IMR-90 (cell line): Measurements from ENCODE around the gene TATDN2. TPM values are rescaled to one million over a fixed set of nuclear protein-coding genes. Genes with fewer than 3 reads are reported as not detected.

Experiments used
- ATAC-seq: fragments of 200-7000 bp; cut with Tn5 transposase; 2 replicates; pipeline ENCODE4 v1.9.1; 2020; ENCODE audit warnings: low read depth, mild to moderate bottlenecking, moderate library complexity
- BruUV-seq: library from RNA; stranded (reverse); fragments of 400-500 nt; replicated peaks from 2 replicates; lab custom pipeline; 2021; lab: Mats Ljungman, UMichigan
- CTCF ChIA-PET: fragments of 300-600 bp; formaldehyde crosslinking; extraction: SDS; loops from one replicate; lab custom pipeline; 2021; ENCODE audit warnings: antibody characterized with exemption; lab: Yijun Ruan, JAX
- POLR2A ChIA-PET: fragments of 300-600 bp; sonication (Branson Sonifier 250); formaldehyde crosslinking; loops from one replicate; lab custom pipeline; 2022; ENCODE audit warnings: antibody characterized with exemption; ENCODE audit not compliant: unreplicated experiment; lab: Charles Lee
- DNase-seq: peaks from one replicate; pipeline ENCODE4 v3.0.0; 2013
- H2AFZ ChIP-seq: replicated peaks from 2 replicates; pipeline ENCODE3; 2013; ENCODE audit warnings: low read length, mild to moderate bottlenecking; ENCODE audit not compliant: poor library complexity
- H2AK5ac ChIP-seq: 2 replicates; pipeline ENCODE4 v1.6.1; 2013; ENCODE audit warnings: low read depth, low read length, inconsistent platforms
- H2AK9ac ChIP-seq: replicated peaks from 2 replicates; pipeline ENCODE3; 2013; ENCODE audit warnings: mild to moderate bottlenecking, low read depth, low read length, moderate library complexity; ENCODE audit not compliant: poor library complexity
- H2BK120ac ChIP-seq: 2 replicates; pipeline ENCODE4 v1.6.1; 2013; ENCODE audit warnings: low read depth, low read length, inconsistent platforms
- H2BK15ac ChIP-seq: 3 replicates; pipeline ENCODE4 v1.6.1; 2013; ENCODE audit warnings: low read depth, low read length, inconsistent platforms
- H2BK20ac ChIP-seq: 2 replicates; pipeline ENCODE4 v1.6.1; 2013; ENCODE audit warnings: low read depth, mild to moderate bottlenecking, inconsistent platforms, low read length, moderate library complexity
- H2BK5ac ChIP-seq: 2 replicates; pipeline ENCODE4 v1.6.1; 2013; ENCODE audit warnings: mild to moderate bottlenecking, low read depth, low read length, inconsistent platforms; ENCODE audit not compliant: poor library complexity, severe bottlenecking
- H3K14ac ChIP-seq: replicated peaks from 2 replicates; pipeline ENCODE4 v1.6.1; 2013; ENCODE audit warnings: low read depth, low read length, inconsistent platforms
- H3K18ac ChIP-seq: 2 replicates; pipeline ENCODE4 v1.6.1; 2013; ENCODE audit warnings: low read depth, low read length, control low read depth
- H3K23ac ChIP-seq: 2 replicates; pipeline ENCODE4 v1.6.1; 2013; ENCODE audit warnings: low read depth, low read length, inconsistent platforms
- H3K27ac ChIP-seq: 2 replicates; pipeline ENCODE4 v1.5.1; 2013; ENCODE audit warnings: mild to moderate bottlenecking, control low read depth, low read length; ENCODE audit not compliant: insufficient read depth
- H3K27me3 ChIP-seq: 2 replicates; pipeline ENCODE4 v1.6.1; 2013; ENCODE audit warnings: low read length; ENCODE audit not compliant: control insufficient read depth, insufficient read depth
- H3K36me3 ChIP-seq: 2 replicates; pipeline ENCODE4 v1.6.1; 2013; ENCODE audit warnings: low read length, mixed read lengths; ENCODE audit not compliant: control insufficient read depth, insufficient read depth
- H3K4ac ChIP-seq: 2 replicates; pipeline ENCODE4 v1.6.1; 2013; ENCODE audit warnings: low read depth, low read length, inconsistent platforms
- H3K4me1 ChIP-seq: 2 replicates; pipeline ENCODE4 v1.6.1; 2013; ENCODE audit warnings: low read length, mixed read lengths; ENCODE audit not compliant: control insufficient read depth, insufficient read depth
- H3K4me2 ChIP-seq: 2 replicates; pipeline ENCODE4 v1.6.1; 2013; ENCODE audit warnings: low read depth, mild to moderate bottlenecking, control low read depth, low read length, moderate library complexity
- H3K4me3 ChIP-seq: 2 replicates; pipeline ENCODE4 v1.5.1; 2013; ENCODE audit warnings: low read depth, mild to moderate bottlenecking, control low read depth, low read length, moderate library complexity; ENCODE audit not compliant: insufficient read depth
- H3K56ac ChIP-seq: 2 replicates; pipeline ENCODE4 v1.6.1; 2013; ENCODE audit warnings: low read length, inconsistent platforms; ENCODE audit not compliant: insufficient read depth; ENCODE audit errors: extremely low read depth
- H3K79me1 ChIP-seq, 2 experiments: 2 replicates each; pipeline ENCODE4 v1.6.1; 2013; ENCODE audit warnings: low read length in 2 of 2, inconsistent platforms in 1 of 2, low read depth in 1 of 2
- H3K9ac ChIP-seq: 2 replicates; pipeline ENCODE4 v1.6.1; 2013; ENCODE audit warnings: low read depth, low read length, control low read depth
- H3K9me1 ChIP-seq: 2 replicates; pipeline ENCODE4 v1.6.1; 2013; ENCODE audit warnings: low read length, inconsistent platforms; ENCODE audit not compliant: insufficient read depth
- H3K9me3 ChIP-seq: 2 replicates; pipeline ENCODE4 v1.6.1; 2013; ENCODE audit warnings: low read length; ENCODE audit not compliant: control insufficient read depth, insufficient read depth
- H4K20me1 ChIP-seq: 2 replicates; pipeline ENCODE4 v1.6.1; 2013; ENCODE audit warnings: low read length, inconsistent platforms; ENCODE audit not compliant: insufficient read depth
- H4K5ac ChIP-seq: 2 replicates; pipeline ENCODE4 v1.6.1; 2013; ENCODE audit warnings: mild to moderate bottlenecking, low read depth, low read length, control low read depth
- H4K8ac ChIP-seq, 2 experiments: 2 replicates each; pipeline ENCODE4 v1.6.1; 2013; ENCODE audit warnings: low read depth in 2 of 2, low read length in 2 of 2, control low read depth in 1 of 2, inconsistent platforms in 1 of 2
- H4K91ac ChIP-seq: 2 replicates; pipeline ENCODE4 v1.6.1; 2013; ENCODE audit warnings: low read depth, low read length, inconsistent platforms; ENCODE audit not compliant: insufficient read depth
- CEBPB ChIP-seq: IDR thresholded peaks from 2 replicates; pipeline ENCODE4 v1.6.1; 2012; ENCODE audit warnings: low read depth, low read length, improper control_type of control experiment
- MAFK ChIP-seq: IDR thresholded peaks from 2 replicates; pipeline ENCODE4 v1.6.1; 2012; ENCODE audit warnings: low read depth, low read length, improper control_type of control experiment
- MAZ ChIP-seq: IDR thresholded peaks from 2 replicates; pipeline ENCODE4 v1.6.1; 2012; ENCODE audit warnings: low read depth, mild to moderate bottlenecking, low read length, improper control_type of control experiment, moderate library complexity, borderline replicate concordance
- MXI1 ChIP-seq: IDR thresholded peaks from 2 replicates; pipeline ENCODE4 v1.6.1; 2012; ENCODE audit warnings: low read depth, mild to moderate bottlenecking, low read length, moderate library complexity, borderline replicate concordance
- NFE2L2 ChIP-seq: fragments of 150-350 bp; IDR thresholded peaks from 2 replicates; pipeline ENCODE4 v1.6.1; 2016; ENCODE audit warnings: low read depth, mild to moderate bottlenecking, low read length
- POLR2A ChIP-seq: IDR thresholded peaks from 2 replicates; pipeline ENCODE4 v1.6.1; 2012; ENCODE audit warnings: mild to moderate bottlenecking, low read depth, low read length
- RCOR1 ChIP-seq: IDR thresholded peaks from 2 replicates; pipeline ENCODE4 v1.6.1; 2012; ENCODE audit warnings: mild to moderate bottlenecking, low read length, improper control_type of control experiment; ENCODE audit not compliant: insufficient replicate concordance
- RFX5 ChIP-seq: IDR thresholded peaks from 2 replicates; pipeline ENCODE4 v1.8.0; 2012; ENCODE audit warnings: low read depth, mild to moderate bottlenecking, low read length, moderate library complexity
- SMC3 ChIP-seq: fragments of 150-350 bp; IDR thresholded peaks from 2 replicates; pipeline ENCODE4 v1.6.1; 2016; ENCODE audit warnings: low read depth, mild to moderate bottlenecking, antibody characterized with exemption, low read length, moderate library complexity
- WGBS, 2 experiments: methylation state at CpG; one replicate each; pipeline versions ENCODE4 v1.1.5 to v1.1.7; 2013; ENCODE audit warnings: missing lambda C conversion rate in 2 of 2; ENCODE audit not compliant: insufficient read length in 1 of 2; ENCODE audit errors: extremely low coverage in 2 of 2; 5-methylcytosine and 5-hydroxymethylcytosine counted together
- dilution Hi-C: fragments of 300-500 bp; cut with HindIII; formaldehyde crosslinking; loops from one replicate; pipeline ENCODE4 v1.14.3; 2018; ENCODE audit warnings: low sequenced_read_pairs; ENCODE audit not compliant: unreplicated experiment
- in situ Hi-C: fragments of 300-500 bp; cut with MboI; formaldehyde crosslinking; loops from 3 replicates; pipeline ENCODE4 v1.14.3; 2019; ENCODE audit warnings: low sequenced_read_pairs, inconsistent platforms, mixed read lengths
- intact Hi-C: fragments of 100-400 bp; cut with micrococcal nuclease; formaldehyde crosslinking; loops from 2 replicates; pipeline ENCODE4 v1.10.0; 2022
- polyA plus RNA-seq, 3 experiments: library from polyadenylated mRNA; depleted of rRNA; stranded (reverse); fragments of >200 nt; gene quantifications; 2 replicates each; pipeline ENCODE4 v1.2.3, GENCODE V29; 2012; ENCODE audit warnings: low replicate concordance in 1 of 3
- total RNA-seq: library from RNA; depleted of rRNA; stranded (reverse); fragments of >200 nt; gene quantifications from 2 replicates; pipeline ENCODE4 v1.2.3, GENCODE V29; 2012
- TF ChIP-seq, protein P1 (sequence below): fragments of 150-350 bp; IDR thresholded peaks from 2 replicates; pipeline ENCODE4 v1.6.1; 2016; ENCODE audit warnings: low read depth, mild to moderate bottlenecking, low read length, moderate library complexity, borderline replicate concordance
- TF ChIP-seq, protein P2 (sequence below): conservative IDR thresholded peaks from 2 replicates; pipeline ENCODE4 v1.5.1; 2012; ENCODE audit warnings: mild to moderate bottlenecking, low read depth, low read length, improper control_type of control experiment
- TF ChIP-seq, protein P3 (sequence below): fragments of 150-350 bp; IDR thresholded peaks from 2 replicates; pipeline ENCODE4 v1.6.1; 2017; ENCODE audit warnings: mild to moderate bottlenecking, antibody characterized with exemption, low read length, low read depth

The TATDN2 gene
- total and polyA plus RNA-seq, 2 of the 4 experiments (the other 2 are of a cell fraction), result 9.0 to 18.8 TPM

DNA sequence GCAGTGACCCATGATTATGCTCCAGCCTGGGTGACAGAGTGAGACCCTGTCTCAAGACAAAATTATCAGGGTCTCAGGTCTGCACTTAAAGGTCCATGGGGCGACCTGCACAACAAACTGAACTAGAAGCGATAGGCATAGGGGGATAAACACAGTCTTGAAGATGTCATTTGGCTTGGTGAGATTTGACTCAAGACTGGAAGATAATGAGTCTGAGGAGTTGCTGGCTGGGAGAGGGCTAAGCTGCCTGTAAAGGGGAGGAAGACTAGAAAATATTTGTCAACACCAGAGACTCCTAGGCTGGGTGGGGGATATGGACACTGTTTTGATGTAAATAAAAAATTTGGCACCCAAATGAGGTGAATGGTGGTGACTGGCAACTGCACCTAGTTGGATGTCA, 24.7 kb downstream of the TATDN2 start:
- no peak overlapping the region for H2AK9ac ChIP-seq
- H4K91ac ChIP-seq, result no peak overlapping the region
- dilution Hi-C loops (no loop called here), in situ Hi-C loops (no loop called here), intact Hi-C loops (no loop called here)
- ChIA-PET CTCF (interaction anchor here (0.7 kb wide), 1 partner anchor 81 kb away, joined by 4 read pairs; no protein-coding TSS in a partner anchor), POLR2A (no interaction called here)
- no peak overlapping the region for H3K4ac ChIP-seq
- peaks cover 4% of the 10 kb centered on the region; the same call in 1 of the 2 replicates for H3K4me1 ChIP-seq
- H3K56ac ChIP-seq, result no peak overlapping the region
- no peak overlapping the region for H3K18ac ChIP-seq
- H3K79me1 ChIP-seq, result peaks cover 31 to 68% of the 10 kb centered on the region in 2 experiments
- H2BK20ac ChIP-seq, result no peak overlapping the region
- H3K36me3 ChIP-seq, result peaks cover 27% of the 10 kb centered on the region
- H3K9me1 ChIP-seq, result peaks cover 3% of the 10 kb centered on the region; the same call in 1 of the 2 replicates
- no peak overlapping the region for H2BK5ac ChIP-seq
- no peaks in the 10 kb centered on the region for H3K9me3 ChIP-seq
- H2AK5ac ChIP-seq, result no peak overlapping the region
- 100% methylated on average over 1 of the region's 2 CpGs; no CpG with 5 or more reads in 1 of the 2 experiments for WGBS, 2 experiments
- TF ChIP-seq POLR2A (no peak), RFX5 (no peak), CEBPB (no peak), MXI1 (no peak), RCOR1 (no peak), SMC3 (no peak), NFE2L2 (no peak), MAFK (no peak), MAZ (no peak)
- TF ChIP-seq, protein P1, sequence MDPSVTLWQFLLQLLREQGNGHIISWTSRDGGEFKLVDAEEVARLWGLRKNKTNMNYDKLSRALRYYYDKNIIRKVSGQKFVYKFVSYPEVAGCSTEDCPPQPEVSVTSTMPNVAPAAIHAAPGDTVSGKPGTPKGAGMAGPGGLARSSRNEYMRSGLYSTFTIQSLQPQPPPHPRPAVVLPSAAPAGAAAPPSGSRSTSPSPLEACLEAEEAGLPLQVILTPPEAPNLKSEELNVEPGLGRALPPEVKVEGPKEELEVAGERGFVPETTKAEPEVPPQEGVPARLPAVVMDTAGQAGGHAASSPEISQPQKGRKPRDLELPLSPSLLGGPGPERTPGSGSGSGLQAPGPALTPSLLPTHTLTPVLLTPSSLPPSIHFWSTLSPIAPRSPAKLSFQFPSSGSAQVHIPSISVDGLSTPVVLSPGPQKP, result no peak
- TF ChIP-seq, protein P2, sequence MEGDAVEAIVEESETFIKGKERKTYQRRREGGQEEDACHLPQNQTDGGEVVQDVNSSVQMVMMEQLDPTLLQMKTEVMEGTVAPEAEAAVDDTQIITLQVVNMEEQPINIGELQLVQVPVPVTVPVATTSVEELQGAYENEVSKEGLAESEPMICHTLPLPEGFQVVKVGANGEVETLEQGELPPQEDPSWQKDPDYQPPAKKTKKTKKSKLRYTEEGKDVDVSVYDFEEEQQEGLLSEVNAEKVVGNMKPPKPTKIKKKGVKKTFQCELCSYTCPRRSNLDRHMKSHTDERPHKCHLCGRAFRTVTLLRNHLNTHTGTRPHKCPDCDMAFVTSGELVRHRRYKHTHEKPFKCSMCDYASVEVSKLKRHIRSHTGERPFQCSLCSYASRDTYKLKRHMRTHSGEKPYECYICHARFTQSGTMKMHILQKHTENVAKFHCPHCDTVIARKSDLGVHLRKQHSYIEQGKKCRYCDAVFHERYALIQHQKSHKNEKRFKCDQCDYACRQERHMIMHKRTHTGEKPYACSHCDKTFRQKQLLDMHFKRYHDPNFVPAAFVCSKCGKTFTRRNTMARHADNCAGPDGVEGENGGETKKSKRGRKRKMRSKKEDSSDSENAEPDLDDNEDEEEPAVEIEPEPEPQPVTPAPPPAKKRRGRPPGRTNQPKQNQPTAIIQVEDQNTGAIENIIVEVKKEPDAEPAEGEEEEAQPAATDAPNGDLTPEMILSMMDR, result no peak
- TF ChIP-seq, protein P3, sequence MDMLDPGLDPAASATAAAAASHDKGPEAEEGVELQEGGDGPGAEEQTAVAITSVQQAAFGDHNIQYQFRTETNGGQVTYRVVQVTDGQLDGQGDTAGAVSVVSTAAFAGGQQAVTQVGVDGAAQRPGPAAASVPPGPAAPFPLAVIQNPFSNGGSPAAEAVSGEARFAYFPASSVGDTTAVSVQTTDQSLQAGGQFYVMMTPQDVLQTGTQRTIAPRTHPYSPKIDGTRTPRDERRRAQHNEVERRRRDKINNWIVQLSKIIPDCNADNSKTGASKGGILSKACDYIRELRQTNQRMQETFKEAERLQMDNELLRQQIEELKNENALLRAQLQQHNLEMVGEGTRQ, result no peak
- no peak overlapping the region for H3K4me3 ChIP-seq
- no peak for ATAC-seq
- no peak overlapping the region for H4K5ac ChIP-seq
- no peak overlapping the region for H3K23ac ChIP-seq
- H2BK15ac ChIP-seq, result no peak overlapping the region
- BruUV-seq, result no TSS peak
- no peak overlapping the region for H3K27ac ChIP-seq
- no peak overlapping the region for H2BK120ac ChIP-seq
- peaks cover 34% of the 10 kb centered on the region for H4K20me1 ChIP-seq
- no peak overlapping the region for H3K4me2 ChIP-seq
- no peak overlapping the region for H3K14ac ChIP-seq
- H3K27me3 ChIP-seq, result no peaks in the 10 kb centered on the region
- no peak overlapping the region for H3K9ac ChIP-seq
- no peak overlapping the region for H2AFZ ChIP-seq
- DNase-seq, result no peak
- H4K8ac ChIP-seq, result no peak overlapping the region
